Heart right ventricle (tissue), 16 donors: ENCODE data around the gene HRAS. TPM values are rescaled to one million over a fixed set of nuclear protein-coding genes. Genes with fewer than 3 reads are reported as not detected.
A peak's percentile ranks its signal among the peaks of the same experiment; 100 is the strongest.
"Not testable (repeated sequence)": the region's sequence is repeated elsewhere in the genome, so short reads cannot be mapped to it uniquely, and the experiment has no call there.

Experiments
- ATAC-seq, 8 donors: fragments of 200-7000 bp; cut with Tn5 transposase; one replicate each; pipeline ENCODE4 v1.9.1; 2020; ENCODE audit warnings: mild to moderate bottlenecking in 8 of 8, moderate library complexity in 8 of 8, moderate number of reproducible peaks in 1 of 8
- DNase-seq, 2 donors: peaks; one replicate each; pipeline ENCODE4 v3.0.0-alpha.2; 2020
- H3K27ac ChIP-seq, 10 donors: fragments of 200-600 bp; sonication (generic) in 2 of 10; one replicate each; pipeline versions ENCODE4 v1.5.0 to v1.8.0; 2020 to 2022; ENCODE audit warnings: mild to moderate bottlenecking in 3 of 10
- H3K27me3 ChIP-seq, 7 donors: fragments of 200-600 bp; one replicate each; pipeline ENCODE4 v1.8.0; 2021 to 2022; ENCODE audit warnings: mild to moderate bottlenecking in 2 of 7
- H3K36me3 ChIP-seq, 9 donors: fragments of 200-600 bp; sonication (generic) in 1 of 9; one replicate each; pipeline versions ENCODE4 v1.5.0 to v1.8.0; 2020 to 2022; ENCODE audit warnings: mild to moderate bottlenecking in 2 of 9
- H3K4me1 ChIP-seq, 9 donors: fragments of 200-600 bp; sonication (generic) in 1 of 9; one replicate each; pipeline versions ENCODE4 v1.5.0 to v1.8.0; 2020 to 2022; ENCODE audit warnings: mild to moderate bottlenecking in 4 of 9
- H3K4me3 ChIP-seq, 10 donors: fragments of 200-600 bp; sonication (generic) in 2 of 10; one replicate each; pipeline versions ENCODE4 v1.5.0 to v1.8.0; 2020 to 2022; ENCODE audit warnings: mild to moderate bottlenecking in 7 of 10, moderate library complexity in 2 of 10
- H3K9me3 ChIP-seq, 11 donors: fragments of 200-600 bp in 10 of 11; sonication (generic) in 2 of 11; one replicate each; pipeline versions ENCODE4 v1.5.0 to v1.8.0; 2013 to 2022; ENCODE audit warnings: mild to moderate bottlenecking in 2 of 11, control low read depth in 1 of 11, moderate library complexity in 1 of 11
- WGBS, 2 donors: extraction: QIAGEN DNeasy Blood & Tissue Kit; methylation state at CpG; one replicate each; pipeline ENCODE4 v1.1.7; 2013; ENCODE audit warnings: inconsistent platforms in 1 of 2; 5-methylcytosine and 5-hydroxymethylcytosine counted together
- intact Hi-C, 10 donors: fragments of 100-400 bp; cut with DNase I; formaldehyde crosslinking; loops; one replicate each; pipeline versions ENCODE4 v1.11.1 to v1.14.2; 2022
- polyA plus RNA-seq, 2 donors: library from polyadenylated mRNA; stranded (reverse); fragments of 200-250 nt; gene quantifications; one replicate each; pipeline ENCODE4 v1.2.3, GENCODE V29; 2013
- total RNA-seq, 10 donors: library from RNA; stranded (reverse); fragmentation: NEBNext Ultra II Directional in 3 of 10; extraction: Animal tissue kit (Norgen Biotek cat#: 25700) in 3 of 10; gene quantifications; one replicate each; pipeline versions ENCODE4 v1.2.1 to v1.2.4, GENCODE V29; 2021 to 2023
- TF ChIP-seq, protein P1 (sequence below), 9 donors: fragments of 200-600 bp; sonication (generic) in 2 of 9; IDR thresholded peaks; one replicate each; pipeline versions ENCODE4 v1.5.0 to v1.8.0; 2021 to 2022; ENCODE audit warnings: antibody characterized with exemption in 9 of 9, mild to moderate bottlenecking in 5 of 9, moderate library complexity in 1 of 9
- donor health status: Arrhythmogenic right ventricular cardiomyopathy.
- donor health status: ischemic (EF 13 %, LVEDD 7.1; RV severe dilation, severe dysfunction).
- donor health status: healthy with polysubstance abuse.
- donor health status: DM: no; HTN: yes; CAD: no.
- donor health status: DM: no; HTN: no; CAD: no.
- donor health status: ischemic (EF 25% LVEDD 6.9; RV normal size, moderate dysfunction).
- donor health status: ischemic (EF 25% LVEDD 5.7; RV mildly dilated, moderate dysfunction).
- donor health status: healthy.
- donor health status: DM: yes; HTN: yes; CAD: no.
- donor health status: Ischemic cardiomyopathy.
- donor health status: ischemic (EF 35%, LVEDD 5.7; RV mildly dilated, moderate dysfunction).
- donor health status: nonischemic (EF 11% LVEDD 7.7; RV severe dilation, severe dysfunction).
- donor health status: DM: yes; HTN: yes; CAD: no.
- donor health status: PGD.
- donor health status: ischemic (EF 29% LVEDD 5.4; RV normal size, mild dysfunction).
- donor health status: nonischemic (EF 23%, LVEDD 6.1; RV moderate dilation, normal function).

The HRAS gene
- total and polyA plus RNA-seq, 12 donors: 44.7 to 132 (median 56.4) TPM

DNA sequence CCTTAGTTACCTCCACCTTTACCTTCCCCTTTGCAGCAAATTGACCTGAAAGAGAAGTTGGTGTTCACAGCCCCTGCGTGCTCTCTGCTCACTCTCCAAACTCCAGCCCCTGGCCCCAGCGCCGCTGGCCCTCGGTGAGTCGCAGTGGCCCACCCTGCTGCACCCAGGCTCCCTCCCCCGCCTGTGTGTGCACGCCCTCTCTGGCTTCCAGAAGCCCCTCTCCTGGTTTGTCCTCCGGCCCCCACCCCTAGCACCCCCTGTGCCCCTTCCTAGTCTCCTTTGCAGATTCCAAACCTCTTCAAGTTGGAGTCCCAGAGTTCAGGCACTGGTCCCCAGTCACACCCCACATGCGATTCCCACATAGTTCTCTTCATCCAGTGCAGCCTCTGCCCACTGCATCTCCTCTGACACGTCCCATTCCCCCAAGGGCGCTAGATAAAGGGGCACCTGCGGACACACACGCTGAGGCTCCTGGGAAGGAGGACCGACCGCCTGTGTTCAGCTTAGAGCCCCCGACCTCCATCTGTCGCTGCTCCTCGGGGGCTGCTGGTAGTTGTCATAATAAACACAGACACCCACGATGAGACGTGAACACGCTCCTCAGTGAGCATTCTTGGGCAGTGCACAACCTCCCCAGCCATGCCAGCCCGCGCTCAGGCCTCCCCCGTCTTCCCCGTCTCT lies 39.4 kb upstream of the HRAS start:
- peak overlapping the region in 5 of 10 donors; percentile 40 to 67 (median 58) for H3K27ac ChIP-seq
- TF ChIP-seq, protein P1, sequence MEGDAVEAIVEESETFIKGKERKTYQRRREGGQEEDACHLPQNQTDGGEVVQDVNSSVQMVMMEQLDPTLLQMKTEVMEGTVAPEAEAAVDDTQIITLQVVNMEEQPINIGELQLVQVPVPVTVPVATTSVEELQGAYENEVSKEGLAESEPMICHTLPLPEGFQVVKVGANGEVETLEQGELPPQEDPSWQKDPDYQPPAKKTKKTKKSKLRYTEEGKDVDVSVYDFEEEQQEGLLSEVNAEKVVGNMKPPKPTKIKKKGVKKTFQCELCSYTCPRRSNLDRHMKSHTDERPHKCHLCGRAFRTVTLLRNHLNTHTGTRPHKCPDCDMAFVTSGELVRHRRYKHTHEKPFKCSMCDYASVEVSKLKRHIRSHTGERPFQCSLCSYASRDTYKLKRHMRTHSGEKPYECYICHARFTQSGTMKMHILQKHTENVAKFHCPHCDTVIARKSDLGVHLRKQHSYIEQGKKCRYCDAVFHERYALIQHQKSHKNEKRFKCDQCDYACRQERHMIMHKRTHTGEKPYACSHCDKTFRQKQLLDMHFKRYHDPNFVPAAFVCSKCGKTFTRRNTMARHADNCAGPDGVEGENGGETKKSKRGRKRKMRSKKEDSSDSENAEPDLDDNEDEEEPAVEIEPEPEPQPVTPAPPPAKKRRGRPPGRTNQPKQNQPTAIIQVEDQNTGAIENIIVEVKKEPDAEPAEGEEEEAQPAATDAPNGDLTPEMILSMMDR (IDR thresholded peaks at IDR 0.05): no peak
- peaks cover 0 to 5% (median 0%) of the 10 kb centered on the region in 9 donors for H3K36me3 ChIP-seq
- peaks cover 0 to 21% (median 0%) of the 10 kb centered on the region in 7 donors for H3K27me3 ChIP-seq
- no peaks in the 10 kb centered on the region for H3K9me3 ChIP-seq
- peaks cover 20 to 48% (median 45%) of the 10 kb centered on the region in 9 donors for H3K4me1 ChIP-seq
- WGBS, 2 donors: 28 to 29% methylated on average over 25 of the region's 25 CpGs
- peak overlapping the region; percentile 51 to 99 (median 67) for H3K4me3 ChIP-seq
- DNase-seq (no peak), ATAC-seq (peak in 1 of 8 donors; percentile 2)
- intact Hi-C loops: loop anchor here in 3 of 10 donors (5.0 to 10.0 kb wide), 3 partner anchors 38 to 60 kb away; partner anchors contain the start of gene IRF7 (in 1 of the 3)

DNA sequence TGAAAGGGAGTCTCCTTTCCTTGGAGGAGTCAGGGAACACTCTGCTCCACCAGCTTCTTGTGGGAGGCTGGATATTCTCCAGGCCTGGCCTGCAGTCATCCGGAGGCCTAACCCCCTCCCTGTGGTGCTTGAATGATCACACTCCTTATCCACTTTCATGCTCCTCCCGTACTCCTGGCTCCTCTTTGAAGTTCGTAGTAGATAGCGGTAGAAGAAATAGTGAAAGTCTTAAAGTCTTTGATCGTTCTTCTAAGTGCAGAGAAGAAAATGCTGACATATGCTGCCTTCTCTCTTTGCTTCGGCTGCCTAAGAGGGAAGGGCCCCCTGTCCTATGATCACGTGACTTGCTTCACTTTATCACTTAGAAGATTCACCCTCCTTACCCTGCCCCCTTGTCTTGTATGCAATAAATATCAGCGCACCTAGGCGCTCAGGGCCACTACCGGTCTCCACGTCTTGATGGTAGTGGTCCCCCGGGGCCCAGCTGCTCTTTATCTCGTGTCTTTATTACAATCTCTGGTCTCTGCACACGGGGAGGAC lies 38.7 kb upstream of the HRAS start:
- Histone ChIP-seq H3K4me3 (peak overlapping the region in 1 of 10 donors; percentile 99), H3K27me3 (peaks cover 0 to 21% (median 0%) of the 10 kb centered on the region in 7 donors), H3K27ac (peak overlapping the region in 1 of 10 donors; percentile 53), H3K4me1 (peaks cover 18 to 48% (median 45%) of the 10 kb centered on the region in 9 donors)
- H3K9me3 ChIP-seq, H3K36me3 ChIP-seq, DNase-seq, ATAC-seq: not testable (repeated sequence)
- WGBS, 2 donors: 67 to 68% methylated on average over 14 of the region's 14 CpGs
- intact Hi-C loops: loop anchor here in 1 of 10 donors (10.0 kb wide), 1 partner anchor 59 kb away; no protein-coding TSS in a partner anchor

DNA sequence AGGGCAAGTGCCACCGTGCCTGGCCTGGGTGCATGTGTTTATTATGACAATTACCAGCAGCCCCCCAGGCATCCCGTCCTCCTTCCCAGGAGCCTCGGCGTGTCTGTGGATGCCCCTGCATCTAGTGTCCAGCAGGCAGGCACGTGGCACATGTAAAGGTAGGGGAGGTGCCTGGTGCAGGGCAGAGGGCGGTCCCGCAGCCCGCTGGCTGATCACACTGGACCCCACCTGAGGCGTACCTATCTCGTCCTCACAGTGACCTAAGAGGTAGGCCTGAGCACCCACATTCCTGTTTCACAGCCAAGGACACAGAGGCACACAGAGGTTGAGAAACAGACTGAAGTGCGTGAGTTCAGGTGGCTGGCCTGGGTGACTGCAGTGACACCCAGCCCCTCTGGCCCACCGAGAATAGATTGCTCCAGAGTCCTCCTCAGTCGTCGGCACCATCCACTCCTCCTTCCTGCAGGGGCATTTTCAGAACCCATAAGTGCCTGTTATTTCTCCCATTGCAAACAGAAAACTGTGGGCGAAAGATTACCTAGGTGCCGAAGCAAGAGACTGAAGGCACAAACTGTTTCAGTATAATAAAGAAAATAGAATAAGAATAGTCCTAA lies 37.9 kb upstream of the HRAS start:
- Histone ChIP-seq H3K4me1 (peaks cover 16 to 42% (median 39%) of the 10 kb centered on the region in 9 donors), H3K9me3 (no peaks in the 10 kb centered on the region), H3K27me3 (peaks cover 0 to 21% (median 0%) of the 10 kb centered on the region in 7 donors), H3K4me3 (no peak overlapping the region), H3K36me3 (peaks cover 0 to 1% (median 0%) of the 10 kb centered on the region in 9 donors), H3K27ac (no peak overlapping the region)
- ATAC-seq: no peak
- DNase-seq: no peak
- TF ChIP-seq, protein P1 (IDR thresholded peaks at IDR 0.05): no peak
- 91 to 92% methylated on average over 16 of the region's 16 CpGs for WGBS, 2 donors
- intact Hi-C loops: loop anchor here in 1 of 10 donors (10.0 kb wide), 1 partner anchor 58 kb away; no protein-coding TSS in a partner anchor

DNA sequence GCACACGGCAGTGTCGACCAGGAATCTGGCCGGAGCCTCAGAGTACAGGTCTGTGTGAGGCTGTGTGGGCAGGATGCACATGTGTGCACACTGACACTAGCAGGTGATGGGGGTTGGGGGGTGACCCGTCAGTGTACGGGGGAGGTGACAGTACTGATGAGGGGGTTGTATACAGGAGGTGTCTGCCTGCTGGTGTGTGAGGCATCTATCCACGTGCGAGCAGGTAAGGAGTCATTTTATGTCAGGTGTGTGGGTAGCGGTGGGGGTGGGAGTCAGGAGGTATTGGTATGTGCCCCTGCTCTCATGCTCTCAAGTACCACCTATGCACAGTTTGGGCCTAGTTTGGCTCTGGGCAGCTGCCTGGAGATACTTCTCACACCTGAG lies 36.4 kb upstream of the HRAS start:
- H3K27ac ChIP-seq: no peak overlapping the region
- no peak for DNase-seq
- peaks cover 0 to 21% (median 0%) of the 10 kb centered on the region in 7 donors for H3K27me3 ChIP-seq
- no peaks in the 10 kb centered on the region for H3K9me3 ChIP-seq
- ATAC-seq: no peak
- no peak overlapping the region for H3K4me3 ChIP-seq
- intact Hi-C loops: loop anchor here in 1 of 10 donors (10.0 kb wide), 1 partner anchor 57 kb away; no protein-coding TSS in a partner anchor
- WGBS, 2 donors: 69 to 72% methylated on average over 8 of the region's 8 CpGs
- peaks cover 6 to 40% (median 35%) of the 10 kb centered on the region in 9 donors for H3K4me1 ChIP-seq
- TF ChIP-seq, protein P1 (IDR thresholded peaks at IDR 0.05): no peak
- no peaks in the 10 kb centered on the region for H3K36me3 ChIP-seq
